NCI-H446 (cell line): ENCODE data around the gene CFAP221.

Experiments used
- DNase-seq, 2 experiments: peaks; one replicate each; lab custom pipeline; 2025; lab: John Stamatoyannopoulos, UW

Gene CFAP221

DNA sequence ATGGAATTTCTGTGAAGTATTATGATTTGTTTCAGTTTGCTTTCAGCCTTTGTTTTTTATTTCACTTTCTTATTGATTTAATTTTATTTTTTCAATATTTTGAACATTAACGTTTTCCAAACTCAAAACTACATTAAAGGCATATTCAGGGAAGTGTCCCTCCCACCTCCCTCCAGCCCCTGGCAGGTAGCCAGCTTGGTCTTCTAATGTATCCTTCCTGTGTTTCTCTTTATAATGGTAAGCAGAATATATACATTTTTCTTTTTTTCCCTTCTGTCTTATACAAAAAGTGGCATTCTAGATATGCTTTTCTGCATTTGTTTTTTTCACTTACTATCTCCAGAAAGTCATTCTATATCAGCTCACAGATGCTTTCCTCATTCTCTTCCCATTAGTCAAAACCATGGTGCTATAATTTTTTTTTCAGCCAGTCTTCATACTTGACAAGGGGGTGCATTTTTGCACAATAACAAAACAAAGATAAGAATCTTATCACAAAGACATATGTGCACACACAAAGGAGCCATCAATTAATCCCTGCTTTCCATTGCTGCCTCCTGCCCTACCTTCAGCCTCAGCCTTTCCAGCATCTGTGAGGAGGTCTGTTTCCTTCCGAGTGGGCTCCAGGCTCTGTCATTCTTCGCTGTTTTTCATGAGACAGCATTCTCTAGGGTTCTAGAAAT lies 101.1 kb downstream of the CFAP221 start:
- no peak for DNase-seq

DNA sequence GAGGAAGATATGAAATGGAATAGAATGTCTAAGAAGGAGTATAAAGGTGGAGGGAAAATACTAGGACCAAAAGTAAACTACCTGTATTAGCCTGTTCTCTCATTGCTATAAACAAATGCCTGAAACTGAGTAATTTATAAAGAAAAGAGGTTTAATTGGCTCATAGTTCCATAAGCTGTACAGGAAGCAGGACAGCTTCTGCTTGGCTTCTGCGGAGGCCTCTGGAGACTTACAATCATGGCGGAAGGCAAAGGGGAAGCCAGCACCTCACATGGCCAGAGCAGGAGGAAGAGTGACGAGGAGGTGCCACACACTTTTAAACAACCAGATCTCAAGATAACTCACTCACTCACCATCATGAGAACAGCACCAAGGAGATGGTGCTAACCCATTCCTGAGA lies 101.9 kb downstream of the CFAP221 start:
- DNase-seq = no peak

DNA sequence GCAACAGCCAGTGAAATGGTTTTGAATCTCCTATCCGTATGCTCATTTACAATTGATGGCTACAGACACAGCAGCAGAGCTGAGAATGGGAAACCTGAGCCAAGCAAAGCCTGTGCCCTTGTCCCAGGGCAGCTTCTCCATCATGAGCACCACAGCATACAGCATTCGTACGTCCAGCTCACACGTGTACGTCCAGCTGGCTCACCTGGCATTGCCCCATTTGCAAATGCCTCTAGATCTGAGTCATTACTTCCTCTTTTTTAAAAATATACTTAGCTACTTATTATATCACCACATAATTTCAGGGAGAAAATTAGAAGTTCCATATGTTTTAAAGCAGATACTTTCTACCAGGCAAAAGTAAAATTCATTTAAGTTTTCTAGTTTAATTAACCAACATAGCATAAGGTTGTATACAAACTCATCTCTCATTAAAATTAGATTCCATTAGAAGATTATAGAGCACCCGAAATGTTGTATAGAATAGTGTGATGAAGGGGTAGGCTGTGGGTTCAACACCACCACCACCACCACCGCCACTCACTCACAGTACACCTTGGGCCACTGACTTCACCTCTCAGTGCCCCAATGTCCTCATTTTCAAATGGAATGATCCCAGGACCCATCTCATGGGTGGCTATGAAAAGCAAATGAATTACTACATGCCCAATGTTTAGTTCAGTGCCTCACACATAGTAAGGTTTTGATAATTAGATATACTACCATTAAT lies 103.4 kb downstream of the CFAP221 start:
- no peak for DNase-seq

- no peak for DNase-seq
Observed at GRCh38 chr2:119649364-119649917, 105.2 kb downstream of the CFAP221 start.

DNA sequence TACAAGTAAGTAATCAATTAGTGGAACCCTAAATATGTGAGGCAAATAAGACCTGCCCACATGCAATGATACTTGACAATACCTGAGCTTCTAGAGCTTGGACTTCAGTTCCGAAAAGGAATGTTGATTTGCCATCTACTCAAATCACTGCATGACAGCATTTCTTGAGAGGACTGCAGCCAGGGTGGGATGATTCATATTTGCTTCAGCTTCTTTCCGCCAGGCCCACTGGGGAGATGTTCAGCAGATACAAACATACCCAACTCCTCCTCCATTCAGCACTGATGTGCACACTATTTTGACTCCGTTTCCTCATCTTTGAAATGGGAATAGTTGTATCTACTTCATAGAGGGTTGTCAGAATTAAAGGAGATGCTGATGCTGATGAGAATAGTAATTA lies 106.0 kb downstream of the CFAP221 start:
- no peak for DNase-seq

GRCh38 chr2:119650846-119651370 lies 106.7 kb downstream of the CFAP221 start:
- DNase-seq = no peak

DNA sequence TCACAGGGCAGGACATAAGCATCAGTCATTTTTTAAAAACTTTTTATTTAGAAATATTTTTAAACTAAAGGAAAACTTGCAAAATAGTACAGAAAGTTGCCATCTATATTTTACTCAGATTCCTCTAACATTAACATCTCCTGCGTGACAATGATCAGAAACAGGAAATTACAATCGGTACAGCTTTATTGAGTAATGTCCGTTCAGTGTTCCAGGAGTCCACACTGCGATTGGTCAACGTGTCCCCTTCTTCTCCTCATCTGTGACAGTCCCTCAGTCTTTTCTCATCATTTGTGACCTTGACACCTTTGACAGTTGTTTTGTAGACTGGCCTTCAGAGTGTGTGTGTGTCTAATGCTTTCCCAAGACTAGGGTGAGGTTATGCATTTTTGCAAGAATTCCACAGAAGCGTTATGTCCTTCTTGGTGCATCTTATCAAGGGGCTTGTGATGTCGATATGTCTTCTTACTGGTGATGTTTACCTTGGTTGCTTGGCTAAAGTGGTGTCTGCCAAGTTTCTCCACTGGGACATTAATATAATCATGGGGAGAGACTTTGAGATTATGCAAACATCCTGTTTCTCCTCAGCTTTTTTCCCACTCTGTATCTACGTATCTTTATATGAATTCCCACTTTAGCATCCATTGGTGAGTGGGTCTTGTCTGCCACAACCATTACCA lies 113.4 kb downstream of the CFAP221 start:
- DNase-seq = no peak

GRCh38 chr2:119659601-119660342 lies 115.5 kb downstream of the CFAP221 start:
- DNase-seq = peak in 1 of 2 experiments; percentile 56

- no peak for DNase-seq
Observed at GRCh38 chr2:119660343-119660658, 116.1 kb downstream of the CFAP221 start.

- DNase-seq = no peak
Observed at GRCh38 chr2:119662297-119662696, 118.0 kb downstream of the CFAP221 start.

DNA sequence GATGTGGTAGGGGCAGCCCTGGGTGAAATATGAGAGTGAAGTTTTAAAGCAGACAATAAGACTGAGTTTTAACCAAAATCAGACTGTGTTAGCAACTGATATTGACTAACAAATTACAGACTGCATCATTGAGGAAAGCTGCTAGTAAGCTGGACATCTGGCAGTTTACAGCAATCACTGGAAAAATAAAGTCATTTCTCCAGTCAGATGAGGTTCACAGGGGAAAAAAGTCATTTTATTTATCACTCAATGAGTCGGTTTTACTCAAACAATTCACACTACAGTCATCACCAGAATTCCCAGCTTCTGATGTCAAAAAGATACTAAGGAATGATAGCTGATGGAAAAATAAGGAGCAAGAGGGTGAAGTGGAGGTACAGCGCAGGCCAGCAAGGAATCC lies 124.3 kb downstream of the CFAP221 start:
- no peak for DNase-seq

DNA sequence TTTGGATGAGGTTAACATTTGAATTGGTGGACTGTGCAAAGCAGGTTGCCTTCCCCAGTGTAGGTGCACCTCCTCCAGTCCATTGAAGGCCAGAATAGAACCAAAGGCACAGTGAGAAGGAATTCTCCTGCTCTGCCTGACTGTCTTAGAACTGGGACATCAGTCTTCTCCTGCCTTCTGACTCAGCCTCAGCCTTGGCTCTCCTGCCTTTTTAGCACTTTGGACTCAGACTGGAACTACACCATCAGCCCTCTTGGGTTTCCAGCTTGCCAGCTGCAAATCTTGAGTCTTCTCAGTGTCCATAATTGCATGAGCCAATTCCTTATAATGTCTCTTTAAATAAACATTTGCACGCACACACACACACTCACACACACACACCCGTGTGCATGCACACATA lies 126.8 kb downstream of the CFAP221 start:
- no peak for DNase-seq

DNA sequence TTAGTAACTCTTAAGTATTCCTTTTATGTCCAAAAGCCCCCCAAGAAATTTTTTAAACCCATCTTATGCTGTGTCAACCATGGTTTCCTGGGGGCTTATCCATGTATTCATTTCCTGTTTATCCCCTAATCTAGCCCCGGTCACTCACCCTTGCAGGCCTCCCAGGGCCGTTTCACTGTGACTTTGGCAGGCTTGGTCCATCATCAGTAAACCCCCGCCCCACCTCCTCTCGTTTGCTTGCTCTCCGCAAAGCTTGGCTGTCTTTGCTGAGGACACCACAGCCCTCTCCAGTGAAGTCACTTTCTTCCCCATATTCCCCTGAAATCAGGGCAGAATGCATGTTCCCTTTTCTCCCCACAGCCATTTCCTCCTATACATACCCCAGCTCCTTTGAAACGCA lies 127.5 kb downstream of the CFAP221 start:
- no peak for DNase-seq

DNA sequence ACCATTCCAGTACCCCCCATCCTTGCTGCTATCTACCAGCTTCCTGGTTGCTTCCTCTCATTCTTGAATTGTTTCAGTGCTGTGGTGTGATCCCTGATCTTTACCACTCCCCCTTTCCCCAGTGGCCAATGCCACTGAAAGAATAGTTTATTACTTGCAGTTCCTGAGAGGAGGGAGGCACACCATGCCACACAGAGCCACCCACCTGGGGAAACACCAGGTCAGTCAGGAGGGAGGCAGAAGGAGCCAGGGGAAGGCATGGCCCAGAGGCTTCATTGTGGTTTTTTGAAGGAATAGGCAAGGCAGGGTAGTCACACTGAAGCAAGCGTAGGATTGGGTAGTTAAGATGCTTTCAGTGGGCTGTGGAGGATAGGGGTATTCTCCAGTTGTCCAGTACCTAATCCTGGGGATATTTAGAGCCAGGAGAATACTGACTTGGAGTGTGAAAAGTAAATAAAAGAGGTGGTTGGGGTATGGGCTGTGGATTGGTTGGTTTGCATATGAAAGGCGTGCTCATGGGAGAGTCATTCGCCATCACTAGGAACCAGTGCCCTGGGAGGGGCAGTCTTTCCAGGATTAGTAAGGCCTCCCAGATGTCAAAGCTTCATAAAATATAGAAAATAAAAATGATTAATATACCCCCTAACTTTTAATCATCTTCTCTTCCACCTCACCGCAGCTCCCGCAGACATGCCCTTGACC lies 128.1 kb downstream of the CFAP221 start:
- no peak for DNase-seq

GRCh38 chr2:119673796-119674195 lies 129.5 kb downstream of the CFAP221 start:
- no peak for DNase-seq

DNA sequence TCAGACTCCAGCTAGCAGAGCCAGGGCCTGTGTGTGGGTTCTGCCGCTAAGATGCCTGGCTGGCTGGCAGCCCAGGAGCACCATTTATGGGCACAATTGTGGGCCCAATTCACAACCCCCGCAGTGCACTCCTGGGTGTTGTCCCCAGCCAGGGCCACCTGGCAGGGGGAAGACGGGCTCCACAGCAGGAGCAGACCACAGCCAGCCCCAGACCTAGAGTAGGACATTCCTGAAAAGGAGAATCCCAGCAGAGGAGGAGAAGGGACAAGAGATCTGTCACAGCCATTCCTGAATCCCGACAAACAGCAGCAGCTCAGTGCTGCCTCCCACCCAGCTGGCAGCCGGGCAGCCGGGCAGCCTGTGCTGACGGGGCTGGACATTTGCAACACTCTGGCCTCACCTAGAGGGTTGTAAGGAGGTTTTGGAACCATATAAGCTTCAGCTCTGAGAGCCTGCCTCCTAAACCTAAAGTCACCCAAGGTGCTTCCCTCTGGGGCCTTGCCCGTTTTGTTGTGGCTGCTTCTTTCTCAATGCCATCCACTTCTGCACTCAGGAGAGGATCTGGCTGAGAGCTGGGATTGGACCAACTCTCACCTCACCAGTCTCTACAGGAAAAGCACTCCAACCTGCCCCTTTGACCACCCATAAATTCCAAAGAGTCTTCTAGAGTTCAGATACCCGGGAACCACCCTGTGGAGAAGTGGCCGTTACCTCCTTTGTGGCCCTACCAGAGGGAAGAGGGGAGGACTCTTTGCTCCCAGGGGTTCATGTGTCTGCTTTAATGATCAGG lies 130.7 kb downstream of the CFAP221 start:
- DNase-seq = no peak

- peak in 1 of 2 experiments; percentile 36 for DNase-seq
Observed at GRCh38 chr2:119678021-119678656, 133.9 kb downstream of the CFAP221 start.

- no peak for DNase-seq
Observed at GRCh38 chr2:119679526-119679837, 135.2 kb downstream of the CFAP221 start.

GRCh38 chr2:119679846-119680245 lies 135.6 kb downstream of the CFAP221 start:
- DNase-seq = no peak
